SK-N-MC (cell line): ENCODE data around the gene OTOGL.

ENCODE experiments used
- DNase-seq: peaks from one replicate; pipeline ENCODE4 v3.0.0-alpha.2; 2011; ENCODE audit warnings: low read depth, low spot score
- H3K27ac ChIP-seq: fragments of 200-600 bp; sonication (generic); 2 replicates; pipeline ENCODE4 v1.5.1; 2016; ENCODE audit warnings: mixed run types
- H3K36me3 ChIP-seq: fragments of 200-600 bp; sonication (generic); 2 replicates; pipeline ENCODE4 v1.6.1; 2017; ENCODE audit warnings: antibody characterized with exemption, low read length, mixed read lengths; ENCODE audit not compliant: insufficient read depth
- H3K4me3 ChIP-seq: fragments of 200-600 bp; sonication (generic); 2 replicates; pipeline ENCODE4 v1.5.1; 2016
- H3K9ac ChIP-seq: fragments of 200-600 bp; sonication (generic); 2 replicates; pipeline ENCODE4 v1.8.0; 2017; ENCODE audit warnings: mixed run types, mixed read lengths; ENCODE audit not compliant: insufficient read length
- H3K9me3 ChIP-seq: fragments of 200-600 bp; sonication (generic); 2 replicates; pipeline ENCODE4 v1.6.1; 2017; ENCODE audit warnings: low read depth, mild to moderate bottlenecking, antibody characterized with exemption, low read length, moderate library complexity, mixed read lengths
- EZH2 ChIP-seq: fragments of 200-600 bp; sonication (generic); IDR thresholded peaks from one replicate; pipeline ENCODE4 v1.6.1; 2017; ENCODE audit warnings: antibody characterized with exemption
- FOXP2 ChIP-seq: optimal IDR thresholded peaks from 2 replicates; pipeline ENCODE3; 2011; ENCODE audit warnings: mild to moderate bottlenecking, moderate library complexity; ENCODE audit not compliant: insufficient read depth; ENCODE audit errors: extremely low read length, control extremely low read depth
- POLR2AphosphoS5 ChIP-seq: IDR thresholded peaks from 2 replicates; pipeline ENCODE4 v1.6.1; 2012; ENCODE audit warnings: mild to moderate bottlenecking, low read depth, low read length, borderline replicate concordance

The OTOGL gene, protein sequence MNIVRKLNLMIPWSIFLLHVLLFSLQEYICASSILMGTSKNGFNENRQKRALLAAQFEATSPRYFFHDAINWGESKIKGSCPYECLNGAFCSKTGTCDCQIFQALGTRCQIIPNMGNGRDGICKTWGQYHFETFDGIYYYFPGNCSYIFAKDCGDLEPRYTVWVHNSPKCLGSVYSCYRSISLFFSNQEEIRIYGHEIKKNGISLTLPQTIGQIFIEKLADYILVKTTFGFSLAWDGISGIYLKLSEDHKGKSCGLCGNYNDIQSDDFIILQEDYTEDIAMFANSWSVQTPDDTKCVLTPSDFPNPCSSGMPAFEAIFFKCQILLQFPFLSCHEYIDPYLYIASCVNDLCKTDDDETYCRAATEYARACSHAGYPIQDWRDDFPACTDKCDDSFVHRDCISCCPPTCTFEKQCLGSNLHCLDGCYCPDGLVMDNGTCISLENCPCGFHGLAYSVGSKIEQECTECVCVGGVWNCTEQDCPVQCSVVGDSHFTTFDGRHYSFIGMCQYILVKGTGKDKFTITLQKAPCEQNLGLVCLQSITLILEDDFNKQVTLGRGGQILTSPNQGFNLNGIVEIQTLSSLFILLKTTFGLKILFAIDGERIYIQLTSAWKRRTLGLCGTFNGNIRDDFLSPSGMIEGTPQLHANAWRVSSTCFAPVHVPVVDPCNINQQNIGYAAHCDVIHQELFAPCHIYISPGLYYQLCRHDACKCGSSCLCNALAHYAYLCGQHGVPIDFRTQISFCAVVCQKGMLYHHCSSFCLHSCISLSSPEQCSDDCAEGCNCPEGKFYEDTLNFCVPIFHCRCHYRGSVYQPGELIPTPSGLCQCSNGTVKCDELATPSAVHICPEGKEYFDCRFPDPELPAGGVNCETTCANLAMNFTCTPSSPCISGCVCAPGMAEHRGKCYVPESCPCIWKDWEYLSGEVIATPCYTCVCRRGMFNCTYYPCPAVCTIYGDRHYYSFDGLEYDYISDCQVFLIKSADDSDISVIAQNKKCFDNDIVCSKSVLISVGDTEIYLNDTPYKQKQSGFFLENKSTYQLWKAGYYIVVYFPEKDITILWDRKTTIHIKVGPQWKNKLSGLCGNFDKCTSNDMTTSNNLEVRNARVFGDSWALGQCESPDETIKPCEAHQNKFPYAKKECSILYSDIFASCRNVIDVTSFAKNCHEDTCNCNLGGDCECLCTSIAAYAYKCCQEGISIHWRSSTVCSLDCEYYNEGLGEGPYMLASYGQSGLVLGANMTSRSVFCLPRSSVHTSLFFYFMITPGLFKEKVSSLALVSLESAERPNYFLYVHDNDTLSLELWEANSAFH (N-terminal part only)

DNA sequence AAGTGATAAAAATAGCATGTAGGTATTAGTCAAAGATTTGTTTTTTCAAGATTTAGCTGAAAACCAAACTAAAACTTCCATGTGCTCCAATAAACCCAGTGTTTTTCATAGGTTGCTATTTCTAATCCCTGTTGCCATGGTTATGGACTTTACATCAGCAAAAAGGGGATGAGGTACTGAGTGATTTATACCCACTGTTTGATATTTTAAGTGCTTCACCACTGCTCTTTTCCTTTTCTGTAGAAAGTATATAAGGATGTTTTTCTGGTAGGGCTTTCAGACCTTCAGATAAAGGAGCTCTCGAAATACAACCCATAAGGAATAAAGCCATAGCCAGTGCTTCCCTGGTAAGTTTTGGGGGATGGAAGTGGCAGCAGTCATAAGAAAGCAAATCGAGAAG lies at the start of gene OTOGL:
TSS of gene OTOGL (plus strand) at position 279 of the 400 bp plus-strand sequence. CDS start 109,895 bp downstream, outside the sequence.
- Histone ChIP-seq H3K36me3 (no peaks in the 10 kb centered on the region), H3K4me3 (no peak within 1 kb of the TSS), H3K27ac (no peak within 1 kb of the TSS), H3K9me3 (no peaks in the 10 kb centered on the region), H3K9ac (no peak within 1 kb of the TSS)
- TF ChIP-seq EZH2 (no peak), FOXP2 (no peak), POLR2AphosphoS5 (no peak)
- DNase-seq = peak; percentile 24

DNA sequence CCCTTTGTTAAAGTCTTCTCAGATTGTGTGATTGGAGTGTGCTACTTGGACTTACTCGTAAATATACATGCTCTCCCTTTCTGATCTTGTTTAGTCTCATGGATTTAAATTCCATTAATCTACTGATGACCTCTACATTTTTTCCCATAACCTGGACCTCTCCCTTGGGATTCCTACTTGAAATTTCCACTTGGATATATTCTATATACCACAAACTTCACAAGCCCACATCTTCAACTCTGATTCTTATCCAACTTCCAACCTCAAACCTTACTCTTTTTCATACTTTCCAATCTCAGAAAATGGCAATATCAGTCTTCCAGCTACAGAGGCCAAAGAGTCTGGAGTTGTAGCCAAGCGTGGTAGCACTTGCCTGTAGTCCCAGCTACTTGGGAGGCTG lies 49.1 kb upstream of the OTOGL start:
- TF ChIP-seq FOXP2 (no peak), POLR2AphosphoS5 (no peak), EZH2 (no peak)

DNA sequence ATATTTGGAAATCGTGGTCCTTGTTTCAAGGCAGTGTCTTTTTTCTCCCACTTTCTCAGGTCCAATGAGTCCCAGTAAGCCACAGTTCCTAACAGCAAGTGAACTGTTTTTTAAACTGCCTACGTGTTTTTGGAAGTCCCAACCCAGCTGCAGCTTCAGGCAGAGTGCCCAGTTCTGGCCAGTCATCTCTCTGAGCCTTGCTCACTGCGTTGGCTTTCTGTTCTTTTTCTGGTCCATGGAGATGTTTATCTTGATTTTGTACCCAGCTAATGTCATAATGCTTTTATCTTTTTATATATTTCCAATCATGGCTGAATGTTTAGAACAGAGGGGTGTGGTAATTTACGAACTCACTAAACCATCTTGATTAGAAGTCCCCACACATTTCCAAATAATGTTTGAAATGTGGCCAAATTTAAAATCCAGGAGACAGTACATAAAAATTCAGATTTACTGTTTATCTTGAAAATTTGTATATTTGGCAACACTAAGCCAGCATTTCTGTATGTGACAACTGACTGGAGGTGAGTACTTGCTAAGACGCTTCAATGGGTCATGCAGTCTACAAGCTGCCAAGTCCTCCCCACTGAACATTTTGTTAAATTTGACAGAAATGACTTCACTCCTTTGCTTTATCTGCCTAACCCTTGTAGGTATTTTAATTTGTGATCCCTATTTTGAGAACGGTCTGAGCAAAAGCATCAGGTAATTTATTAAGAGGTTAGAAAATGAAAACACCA lies 46.1 kb upstream of the OTOGL start:
- no peak for DNase-seq
- TF ChIP-seq EZH2 (no peak), FOXP2 (no peak), POLR2AphosphoS5 (no peak)
- Histone ChIP-seq H3K9me3 (no peaks in the 10 kb centered on the region), H3K36me3 (no peaks in the 10 kb centered on the region), H3K9ac (no peak overlapping the region), H3K27ac (no peak overlapping the region), H3K4me3 (no peak overlapping the region)

More for the DNA sequence above, 49.1 kb upstream of the OTOGL start:
- Histone ChIP-seq H3K9ac (no peak overlapping the region), H3K9me3 (no peaks in the 10 kb centered on the region), H3K36me3 (no peaks in the 10 kb centered on the region), H3K4me3 (no peak overlapping the region), H3K27ac (no peak overlapping the region)
- no peak for DNase-seq

DNA sequence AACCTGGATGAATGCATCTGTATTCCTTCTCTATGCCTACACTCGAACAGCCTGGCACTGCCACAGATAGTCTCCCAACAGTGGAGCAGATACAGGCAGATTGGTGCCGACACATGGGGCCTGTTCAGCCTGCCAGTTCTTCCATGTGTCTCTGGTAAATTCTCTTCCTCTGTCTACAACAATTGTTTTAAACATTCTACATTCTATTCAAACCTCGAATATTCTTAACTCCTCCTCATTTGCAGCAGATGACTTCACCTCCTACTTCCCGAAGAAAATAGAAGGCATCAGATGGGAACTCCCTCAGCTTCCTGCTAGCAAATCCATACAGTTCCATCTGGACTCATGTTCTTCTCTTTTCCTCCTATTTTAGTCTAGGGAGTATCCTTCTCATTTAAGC lies 43.1 kb upstream of the OTOGL start:
- Histone ChIP-seq H3K27ac (no peak overlapping the region), H3K4me3 (no peak overlapping the region), H3K36me3 (no peaks in the 10 kb centered on the region), H3K9ac (no peak overlapping the region), H3K9me3 (no peaks in the 10 kb centered on the region)
- TF ChIP-seq EZH2 (no peak), POLR2AphosphoS5 (no peak), FOXP2 (no peak)
- no peak for DNase-seq

DNA sequence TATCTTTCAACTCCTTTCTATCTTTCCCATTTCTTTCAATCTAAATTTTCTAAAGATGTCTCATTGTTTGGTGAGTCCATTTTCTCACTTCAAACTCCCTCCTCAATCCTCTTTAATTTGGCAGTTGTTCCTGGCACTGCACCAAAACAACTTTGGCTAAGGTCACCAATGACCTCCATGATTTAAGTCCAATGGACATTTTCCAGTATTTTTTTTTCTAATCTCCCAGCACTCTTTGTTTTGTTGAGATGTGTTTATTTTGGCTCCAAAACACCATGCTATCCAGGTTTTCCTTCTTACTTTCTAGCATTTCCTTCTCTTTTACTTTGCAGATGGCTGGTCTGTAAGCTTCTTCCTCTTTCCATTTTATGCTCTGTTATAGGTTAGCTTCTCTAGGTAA lies 42.5 kb upstream of the OTOGL start:
- Histone ChIP-seq H3K9ac (no peak overlapping the region), H3K9me3 (no peaks in the 10 kb centered on the region), H3K27ac (no peak overlapping the region), H3K36me3 (no peaks in the 10 kb centered on the region), H3K4me3 (no peak overlapping the region)
- DNase-seq = no peak
- no peak for TF ChIP-seq EZH2
- no peak for TF ChIP-seq POLR2AphosphoS5
- no peak for TF ChIP-seq FOXP2

DNA sequence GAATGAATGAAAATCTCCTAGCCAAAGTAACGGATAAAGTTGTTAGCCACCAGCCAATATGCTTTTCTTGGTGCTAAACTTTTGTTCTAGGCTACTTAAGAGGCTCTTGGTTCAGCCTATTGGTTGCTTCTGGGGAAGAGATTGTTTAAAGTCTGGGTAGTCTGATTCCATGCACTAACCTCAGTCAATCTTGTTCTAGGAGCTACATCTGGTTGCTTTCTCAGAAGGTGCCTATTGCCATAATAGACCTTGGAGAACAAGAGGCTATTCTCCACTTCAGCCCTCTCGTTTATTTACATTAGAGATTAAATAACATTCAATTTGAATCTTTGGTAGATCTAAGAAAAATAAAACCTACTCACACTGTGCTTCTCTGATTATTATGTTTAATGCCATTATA lies 40.8 kb upstream of the OTOGL start:
- Histone ChIP-seq H3K4me3 (no peak overlapping the region), H3K9me3 (no peaks in the 10 kb centered on the region), H3K9ac (no peak overlapping the region), H3K27ac (no peak overlapping the region), H3K36me3 (no peaks in the 10 kb centered on the region)
- DNase-seq = no peak
- TF ChIP-seq FOXP2 = no peak
- no peak for TF ChIP-seq POLR2AphosphoS5
- no peak for TF ChIP-seq EZH2

DNA sequence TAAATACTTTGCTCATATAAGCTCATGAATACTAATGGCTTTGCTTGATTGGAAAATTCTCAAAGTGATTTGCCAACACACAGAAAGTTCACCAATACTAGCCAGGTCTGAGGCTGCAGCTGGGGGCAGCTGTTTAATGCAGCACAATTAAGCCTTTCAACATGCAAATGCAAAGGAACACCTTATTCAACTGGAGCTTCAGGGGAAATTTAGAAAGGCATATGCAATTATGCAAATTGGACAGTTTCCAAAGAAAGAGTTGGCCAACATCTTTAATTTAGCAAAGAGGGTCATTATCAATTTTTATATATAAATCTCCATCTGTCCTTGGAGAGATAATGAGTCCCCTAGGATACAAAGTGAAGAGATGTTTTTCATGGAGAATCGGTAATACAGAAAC lies 40.2 kb upstream of the OTOGL start:
- no peak for TF ChIP-seq POLR2AphosphoS5
- no peak for TF ChIP-seq EZH2
- no peak for TF ChIP-seq FOXP2
- no peak overlapping the region for H3K9ac ChIP-seq
- H3K4me3 ChIP-seq = no peak overlapping the region
- H3K9me3 ChIP-seq = no peaks in the 10 kb centered on the region
- no peak for DNase-seq
- no peak overlapping the region for H3K27ac ChIP-seq
- H3K36me3 ChIP-seq = no peaks in the 10 kb centered on the region
